GM21381 (cell line): ENCODE data around the gene UNC50.
A peak's percentile ranks its signal among the peaks of the same experiment; 100 is the strongest.
"Not testable (repeated sequence)": the region's sequence is repeated elsewhere in the genome, so short reads cannot be mapped to it uniquely, and the experiment has no call there.

ENCODE experiments used
- ATAC-seq: cut with Tn5 transposase; IDR thresholded peaks from one replicate; pipeline ENCODE4 v1.9.1; 2021; ENCODE audit warnings: mild to moderate bottlenecking, moderate library complexity; ENCODE audit not compliant: unreplicated experiment

UNC50 gene

DNA sequence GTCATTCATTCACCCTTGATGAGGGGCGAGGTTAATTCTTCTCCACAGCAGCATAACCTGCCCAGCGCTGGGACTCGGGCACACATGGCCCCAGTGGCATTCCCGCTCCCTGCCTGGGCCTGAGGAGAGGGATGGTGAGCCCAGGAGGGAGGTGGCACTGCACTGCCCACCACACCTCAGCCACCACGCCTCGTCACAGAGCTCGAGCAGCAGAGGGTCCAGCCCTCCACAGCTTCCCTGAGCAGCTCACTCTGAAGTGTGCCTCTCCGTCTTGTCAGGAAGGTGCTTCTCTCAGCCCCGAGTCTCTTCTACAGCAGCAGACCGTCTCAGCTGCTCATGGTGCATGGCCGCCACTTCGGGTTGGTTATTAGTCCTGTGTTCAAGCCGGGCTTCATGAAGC, 35.0 kb upstream of the UNC50 start:
- ATAC-seq: no peak

DNA sequence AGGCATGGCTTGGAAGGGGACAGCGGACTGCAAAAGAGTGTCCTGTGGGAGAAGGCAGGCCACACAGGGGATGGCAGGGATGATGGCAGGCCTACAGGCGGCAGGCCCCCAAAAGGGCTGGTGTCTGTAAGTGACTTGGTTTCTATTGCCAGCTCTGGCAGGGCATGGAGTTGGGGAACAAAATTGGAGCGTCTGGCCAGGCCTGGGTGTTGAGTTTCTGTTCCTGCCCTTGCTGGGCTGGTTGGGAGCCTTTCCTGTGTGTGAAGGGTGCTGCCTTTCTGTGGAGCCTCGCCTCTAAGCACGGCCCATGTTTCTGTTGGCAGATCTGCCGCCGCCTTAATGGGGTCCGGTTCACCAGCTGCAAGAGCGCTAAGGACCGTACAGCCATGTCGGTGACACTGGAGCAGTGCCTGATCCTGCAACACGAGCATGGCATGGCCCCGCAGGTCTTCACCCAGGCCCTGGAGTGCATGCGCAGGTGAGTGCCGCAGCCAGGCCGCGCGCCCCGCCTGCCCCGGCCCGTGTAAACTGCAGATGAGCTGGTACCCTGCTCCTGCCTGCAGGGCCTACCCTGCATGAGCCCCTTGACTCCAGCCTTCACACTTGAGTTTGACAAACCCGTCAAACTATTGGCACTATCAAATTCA, 31.6 kb upstream of the UNC50 start:
- ATAC-seq: no peak

DNA sequence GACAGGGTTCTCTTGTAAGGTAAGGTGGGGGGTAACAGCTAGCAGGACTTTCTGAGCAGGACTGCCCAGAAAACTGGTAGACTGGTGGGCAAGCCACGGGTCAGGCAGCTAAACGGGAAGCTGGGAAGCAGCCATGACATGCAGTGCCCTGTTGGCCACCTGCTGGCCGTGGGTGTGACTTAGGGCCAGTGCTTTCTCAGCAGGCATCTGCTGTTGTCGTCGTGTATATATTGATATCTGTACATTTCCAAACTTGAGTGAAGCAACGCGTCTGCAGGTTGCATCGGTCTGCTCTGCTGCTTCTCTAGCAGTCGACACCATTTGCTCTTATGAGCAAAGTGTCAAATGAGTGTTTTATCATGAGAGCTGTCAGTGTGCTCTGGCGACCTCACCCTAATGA, 31.1 kb upstream of the UNC50 start:
- ATAC-seq: no peak

DNA sequence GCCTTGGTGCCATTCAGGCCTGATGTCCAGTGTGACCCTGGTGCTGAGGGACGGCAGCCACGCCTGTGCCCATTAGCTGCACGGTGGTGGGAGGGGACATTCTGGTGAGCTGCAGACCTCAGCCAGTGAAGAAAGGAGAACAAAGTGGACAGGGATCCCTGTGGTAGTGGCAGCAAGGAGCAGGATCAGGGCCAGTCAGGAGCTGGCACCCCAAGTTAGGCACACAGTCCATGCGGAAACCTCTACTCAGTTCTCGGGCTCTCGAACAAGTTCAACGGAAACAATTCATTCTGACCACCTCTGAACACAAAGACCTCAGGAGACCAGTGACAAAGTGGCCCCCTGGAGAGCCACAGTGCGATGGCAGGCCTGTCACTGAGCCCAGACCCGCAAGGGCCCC, 30.2 kb upstream of the UNC50 start:
- no peak for ATAC-seq

DNA sequence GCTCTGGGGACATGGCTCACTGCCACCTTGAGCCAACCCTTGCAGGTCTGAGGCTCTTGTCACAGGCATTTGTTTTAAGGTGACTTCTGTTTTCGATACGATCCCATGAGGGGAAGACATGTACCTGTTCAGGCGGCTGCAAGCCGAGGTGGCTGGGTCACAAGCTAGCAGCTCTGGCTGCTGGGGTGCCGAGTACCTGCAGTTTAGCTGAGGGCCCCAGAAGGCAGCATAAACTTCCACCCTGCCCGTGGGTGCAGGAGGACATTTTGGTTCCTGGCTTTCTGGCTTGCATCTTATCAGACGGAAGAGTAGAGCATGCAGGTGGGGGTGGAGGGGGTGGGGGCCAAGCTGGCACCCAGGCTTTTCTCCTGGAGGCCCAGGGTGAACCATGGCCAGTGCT, 28.5 kb upstream of the UNC50 start:
- ATAC-seq: no peak

DNA sequence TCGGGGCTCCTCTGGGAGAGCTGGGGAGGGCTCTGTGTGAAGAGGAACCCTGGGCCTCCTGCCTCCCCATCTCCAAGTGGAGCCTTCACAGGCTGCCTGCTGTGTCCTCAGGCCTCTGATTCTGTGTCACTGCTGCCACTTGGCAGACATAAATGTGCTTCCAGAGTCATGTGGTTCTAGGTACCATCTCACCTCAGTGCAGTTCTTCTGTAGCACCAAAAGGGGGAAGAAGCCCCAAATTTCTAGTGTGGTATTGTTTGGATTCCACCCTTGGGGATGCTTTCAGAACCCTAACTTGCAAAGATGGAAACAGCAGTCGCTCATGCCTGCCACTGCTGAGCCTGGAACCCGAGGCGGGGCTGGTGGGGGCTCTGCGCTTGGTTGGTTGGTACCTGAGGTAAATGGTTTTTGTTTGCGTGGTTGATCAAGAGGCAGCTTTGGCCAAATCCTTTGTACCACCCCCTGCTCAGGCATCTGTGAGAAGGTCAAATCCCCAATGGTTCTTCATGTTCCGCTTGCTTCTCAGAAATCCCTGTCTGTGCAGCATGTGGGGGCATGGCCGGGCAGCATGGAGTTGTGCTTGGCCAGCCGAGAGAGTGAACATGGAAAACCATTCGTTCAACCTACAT, 27.6 kb upstream of the UNC50 start:
- ATAC-seq: no peak

DNA sequence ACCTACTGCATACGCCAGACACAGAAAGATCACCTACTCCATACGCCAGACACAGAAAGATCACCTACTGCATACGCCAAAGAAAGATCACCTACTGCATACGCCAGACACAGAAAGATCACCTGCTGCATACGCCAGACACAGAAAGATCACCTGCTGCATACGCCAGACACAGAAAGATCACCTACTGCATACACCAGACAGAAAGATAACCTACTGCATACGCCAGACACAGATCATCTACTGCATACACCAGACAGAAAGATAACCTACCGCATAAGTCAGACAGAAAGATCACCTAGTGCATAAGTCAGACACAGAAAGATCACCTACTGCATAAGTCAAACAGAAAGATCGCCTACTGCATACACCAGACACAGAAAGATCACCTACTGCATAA, 25.9 kb upstream of the UNC50 start:
- no peak for ATAC-seq

DNA sequence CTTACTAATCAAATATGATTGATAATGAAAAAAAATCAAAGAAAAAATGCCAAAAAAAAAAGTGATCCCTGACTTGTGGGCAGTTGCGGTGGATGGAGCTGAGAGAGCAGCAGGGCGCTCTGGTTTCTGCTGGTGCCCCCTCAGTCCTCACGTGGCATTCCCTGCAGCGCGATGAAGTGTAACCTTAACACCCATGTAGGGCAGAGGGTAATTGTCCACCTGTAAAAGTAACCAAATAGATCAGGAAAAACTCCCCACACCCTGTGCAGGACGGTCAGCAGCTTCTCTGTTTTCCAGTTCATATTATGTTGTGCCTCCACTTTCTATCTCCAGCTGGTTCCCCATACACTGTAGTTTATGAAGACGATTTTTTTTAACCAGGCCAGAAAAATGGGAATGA, 25.1 kb upstream of the UNC50 start:
- no peak for ATAC-seq

DNA sequence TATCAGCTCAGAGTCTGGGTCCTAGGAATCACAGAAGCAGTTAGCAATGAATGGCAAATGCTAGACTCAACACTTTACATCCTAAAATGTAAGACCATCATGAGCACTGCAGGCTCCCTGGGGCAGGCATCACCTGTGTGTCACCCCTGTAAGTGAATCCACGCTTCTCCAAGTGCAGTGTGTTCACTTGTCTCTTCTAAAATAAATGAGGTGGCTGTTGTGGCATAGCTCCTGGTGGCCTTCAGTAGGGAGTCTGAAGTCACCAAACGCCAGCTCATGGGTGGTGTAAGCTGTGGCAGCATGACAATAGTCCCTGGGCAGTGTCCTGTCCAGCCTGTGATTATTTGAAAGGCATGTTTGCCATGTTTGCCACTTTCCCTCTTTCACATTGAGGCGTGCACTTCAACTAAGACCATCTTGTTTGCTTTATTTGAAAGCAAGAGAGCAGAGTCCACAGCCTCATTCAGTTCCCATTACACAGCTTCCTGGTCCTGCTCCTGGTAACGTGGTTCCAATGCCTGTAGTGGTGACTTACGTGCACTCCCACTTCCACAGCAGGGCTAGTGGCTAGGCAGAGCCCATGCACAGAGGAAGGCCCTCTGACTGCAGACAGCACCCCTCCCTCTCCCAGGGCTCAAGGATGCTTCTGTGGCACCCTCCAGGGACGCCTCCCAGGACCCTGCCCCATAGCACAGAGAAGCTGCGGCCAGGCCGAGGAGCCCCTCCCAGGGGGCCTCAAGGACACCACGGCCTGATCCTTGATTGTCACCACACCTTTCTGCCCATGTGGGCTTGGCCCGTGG, 24.4 kb upstream of the UNC50 start:
- ATAC-seq: no peak

DNA sequence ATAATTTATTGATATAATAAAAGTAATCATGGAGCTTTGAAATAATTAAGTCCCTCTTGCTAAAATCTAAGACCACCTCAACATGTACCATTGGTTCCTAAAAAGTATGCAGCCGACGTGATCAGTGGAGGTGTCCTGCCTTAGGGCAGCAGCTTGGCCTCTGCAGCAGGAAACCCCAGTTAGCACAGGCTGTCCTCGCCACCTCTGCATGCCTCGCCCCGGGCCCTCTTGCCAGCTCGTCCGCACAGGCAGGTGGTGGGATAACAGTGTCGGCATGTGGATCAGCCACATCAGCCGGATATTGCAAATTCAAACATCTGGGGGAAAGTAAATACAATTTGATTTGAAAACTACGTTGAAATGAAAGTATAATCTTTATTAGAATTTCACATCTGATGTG, 23.0 kb upstream of the UNC50 start:
- no peak for ATAC-seq

DNA sequence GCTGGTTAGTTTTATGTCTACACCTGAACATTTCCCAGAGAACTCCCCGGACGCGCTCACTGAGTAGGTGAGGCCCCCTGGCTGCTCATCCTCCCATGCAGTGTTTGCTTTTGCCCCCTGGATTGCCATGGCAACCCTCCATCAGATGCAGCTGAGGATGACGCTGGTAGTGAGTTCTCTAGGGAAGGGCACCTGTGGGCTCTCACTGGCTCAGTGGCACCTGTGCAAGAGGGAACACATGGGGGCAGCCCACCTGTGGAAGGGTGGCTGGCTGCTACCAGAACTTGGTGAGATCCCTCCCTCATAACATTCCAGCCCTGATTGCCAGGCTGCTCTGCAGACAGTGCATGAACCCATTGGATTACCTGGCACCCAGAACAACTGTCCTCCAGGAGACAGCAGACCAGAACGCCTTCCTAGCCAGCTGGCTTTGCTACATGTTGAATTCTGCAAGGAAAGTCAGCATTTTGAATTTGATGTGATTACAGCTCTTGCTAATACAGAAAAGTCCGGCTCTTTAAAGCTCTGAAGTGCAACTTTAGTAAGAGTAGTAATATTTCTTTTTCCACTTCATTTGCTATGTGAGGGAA, 21.7 kb upstream of the UNC50 start:
- ATAC-seq: no peak

DNA sequence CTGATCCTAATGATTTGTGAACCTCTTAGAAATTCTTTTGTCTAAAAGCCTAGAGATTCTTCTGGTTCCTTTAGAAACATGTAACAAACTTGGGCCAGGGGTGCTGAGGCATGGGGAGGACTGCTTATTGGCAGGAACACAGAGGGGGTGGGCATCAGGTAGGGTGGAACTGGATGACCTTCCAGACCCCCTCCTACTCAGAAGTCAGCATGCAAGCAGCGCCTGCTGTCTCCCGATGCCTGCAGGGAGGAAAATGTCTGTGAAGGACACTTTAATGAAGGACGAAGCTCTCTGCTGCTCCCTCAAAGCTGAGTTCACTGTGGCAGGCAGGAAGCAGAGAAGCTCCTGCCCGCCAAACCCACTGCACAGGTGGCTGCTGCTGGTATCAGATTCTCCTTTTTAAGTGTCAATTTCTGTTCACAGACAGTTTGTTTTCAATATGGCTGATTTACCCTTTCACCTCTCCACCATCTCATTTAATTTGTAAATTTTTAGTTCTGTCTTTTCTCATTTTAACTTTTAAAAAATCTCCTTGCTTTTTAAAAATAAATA, 19.4 kb upstream of the UNC50 start:
- ATAC-seq: no peak

DNA sequence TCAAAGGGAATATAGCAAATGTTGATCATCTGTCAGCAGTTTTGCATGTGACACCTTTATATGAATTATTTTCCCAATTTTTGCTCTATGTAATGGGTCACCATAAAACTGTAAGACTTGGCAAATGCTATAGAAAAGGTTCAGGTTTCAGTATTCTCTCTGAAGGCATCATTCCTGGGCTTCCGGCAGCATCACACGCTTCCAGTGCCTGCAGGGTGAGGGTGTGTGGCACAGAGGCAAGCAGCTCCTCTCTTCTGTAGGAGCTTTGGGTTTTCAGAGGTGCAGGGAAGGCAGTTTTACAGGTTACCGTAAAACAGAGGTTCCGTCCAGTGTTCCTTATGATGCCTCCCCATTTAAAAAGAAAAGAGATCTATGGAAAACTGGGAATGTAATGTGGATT, 18.9 kb upstream of the UNC50 start:
- no peak for ATAC-seq

DNA sequence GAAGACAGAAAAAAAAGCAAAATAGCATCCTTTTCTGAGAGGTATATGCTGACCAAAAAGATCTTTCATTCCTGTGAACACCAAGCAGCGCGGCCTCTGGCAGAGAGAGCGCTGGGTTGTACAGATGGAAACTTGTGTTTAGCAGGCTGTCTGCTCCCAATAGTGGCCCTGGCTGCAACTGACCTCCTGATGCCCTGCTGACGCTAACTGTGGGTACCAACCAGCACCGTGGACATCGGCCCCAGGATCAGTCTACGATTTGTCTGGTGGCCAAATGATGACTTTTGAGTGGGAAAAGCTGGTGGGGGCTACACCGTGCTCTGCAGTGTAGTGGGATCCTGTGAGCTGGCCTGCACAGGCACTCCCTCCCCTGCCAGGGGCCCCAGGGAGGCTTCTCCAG, 15.8 kb upstream of the UNC50 start:
- no peak for ATAC-seq

DNA sequence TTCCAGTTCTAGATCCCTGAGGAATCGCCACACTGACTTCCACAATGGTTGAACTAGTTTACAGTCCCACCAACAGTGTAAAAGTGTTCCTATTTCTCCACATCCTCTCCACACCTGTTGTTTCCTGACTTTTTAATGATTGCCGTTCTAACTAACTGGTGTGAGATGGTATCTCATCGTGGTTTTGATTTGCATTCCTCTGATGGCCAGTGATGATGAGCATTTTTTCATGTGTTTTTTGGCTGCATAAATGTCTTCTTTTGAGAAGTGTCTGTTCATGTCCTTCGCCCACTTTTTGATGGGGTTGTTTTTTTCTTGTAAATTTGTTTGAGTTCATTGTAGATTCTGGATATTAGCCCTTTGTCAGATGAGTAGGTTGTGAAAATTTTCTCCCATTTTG, 13.7 kb upstream of the UNC50 start:
- ATAC-seq: not testable (repeated sequence)

DNA sequence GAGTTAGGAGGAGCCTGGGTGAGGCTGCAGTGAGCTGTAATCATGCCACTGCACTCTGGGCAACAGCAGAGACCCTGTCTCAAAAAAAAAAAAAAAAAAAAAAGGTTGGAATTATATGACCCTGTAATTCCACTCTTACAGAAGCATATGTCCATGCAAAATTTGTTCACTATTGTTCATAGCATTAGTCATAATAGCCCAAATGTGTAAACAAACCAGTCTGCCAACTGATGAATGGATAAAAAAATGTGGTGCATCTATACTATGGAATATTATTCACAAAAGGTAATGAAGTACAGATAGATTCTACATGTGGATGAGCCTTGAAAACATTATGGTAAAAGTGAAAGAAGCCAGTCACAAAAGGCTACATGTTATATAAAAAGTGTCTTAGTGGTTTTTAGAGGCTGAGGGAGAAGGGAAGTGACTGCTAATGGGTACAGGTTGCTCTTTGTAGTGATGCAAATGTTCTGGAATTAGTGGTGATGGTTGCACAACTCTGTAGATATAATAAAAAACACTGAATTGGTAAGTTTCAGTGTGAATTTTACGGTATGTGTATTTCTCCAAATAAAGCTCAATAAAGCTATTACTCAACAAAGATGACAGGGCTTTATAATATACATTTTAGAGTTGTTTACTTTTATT, 9.5 kb upstream of the UNC50 start:
- no peak for ATAC-seq

DNA sequence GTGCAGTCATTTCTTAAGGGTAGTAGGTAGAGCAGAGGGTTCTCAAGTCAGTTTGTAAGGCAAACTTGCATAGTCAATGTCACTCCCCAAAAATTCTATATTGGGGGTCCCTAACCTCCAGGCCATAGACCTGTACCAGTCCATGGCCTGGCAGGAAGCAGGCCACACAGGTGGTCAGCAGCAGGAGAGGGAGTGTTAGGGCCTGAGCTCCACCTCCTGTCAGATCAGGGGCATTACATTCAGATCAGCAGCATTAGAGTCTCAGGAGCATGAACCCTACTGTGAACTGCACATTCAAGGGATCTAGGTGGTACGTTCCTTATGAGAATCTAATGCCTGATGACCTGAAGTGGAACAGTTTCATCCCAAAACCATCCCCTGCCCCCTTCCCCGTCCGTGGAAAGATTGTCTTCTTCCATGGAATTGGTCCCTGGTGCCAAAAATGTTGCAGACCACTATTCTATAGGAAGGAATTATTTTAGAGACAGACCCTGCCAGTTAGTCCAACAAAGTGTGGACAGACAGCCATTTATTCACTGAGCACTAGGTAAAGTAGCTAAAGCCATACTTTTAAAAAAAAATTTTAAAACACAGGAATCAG, 6.8 kb upstream of the UNC50 start:
- peak; percentile 81 for ATAC-seq

DNA sequence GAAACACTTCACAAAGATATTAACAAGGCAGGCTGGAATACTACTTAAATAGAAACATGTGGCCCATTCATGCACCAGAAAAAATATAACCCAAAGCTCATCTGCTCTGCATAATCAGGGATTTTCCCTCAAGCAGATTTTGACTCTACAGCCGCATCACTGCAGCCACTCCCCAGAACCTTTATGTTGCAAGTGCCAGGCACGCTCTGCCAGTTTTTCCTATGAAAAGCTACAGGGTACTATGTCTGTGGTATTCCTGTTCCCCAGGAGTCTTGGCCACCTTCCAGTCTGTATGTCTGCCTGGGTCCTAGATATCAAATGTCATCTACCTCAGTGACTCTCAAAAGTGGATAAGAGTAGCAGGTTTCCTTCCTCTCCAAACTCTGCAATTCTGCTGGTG, 3.8 kb upstream of the UNC50 start:
- ATAC-seq: no peak

DNA sequence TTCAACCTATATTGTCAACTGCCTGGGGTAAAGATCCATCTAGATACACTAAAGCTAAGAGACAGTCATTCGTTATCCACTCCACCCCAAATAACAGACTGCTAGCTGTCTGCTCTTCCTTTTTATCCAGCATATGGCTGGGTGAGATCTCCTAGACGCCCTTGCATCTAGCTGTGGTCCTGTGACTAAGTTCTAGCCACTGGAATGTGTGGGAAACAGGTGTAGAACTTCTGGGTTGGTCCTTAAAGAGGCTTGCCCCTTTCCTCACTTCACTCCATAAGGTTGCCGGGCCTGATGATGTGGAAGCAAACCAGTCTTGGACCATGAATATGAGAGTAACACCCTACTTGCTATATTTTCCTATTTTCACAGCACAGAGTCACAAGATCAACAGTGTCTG, 3.3 kb upstream of the UNC50 start:
- ATAC-seq: no peak

DNA sequence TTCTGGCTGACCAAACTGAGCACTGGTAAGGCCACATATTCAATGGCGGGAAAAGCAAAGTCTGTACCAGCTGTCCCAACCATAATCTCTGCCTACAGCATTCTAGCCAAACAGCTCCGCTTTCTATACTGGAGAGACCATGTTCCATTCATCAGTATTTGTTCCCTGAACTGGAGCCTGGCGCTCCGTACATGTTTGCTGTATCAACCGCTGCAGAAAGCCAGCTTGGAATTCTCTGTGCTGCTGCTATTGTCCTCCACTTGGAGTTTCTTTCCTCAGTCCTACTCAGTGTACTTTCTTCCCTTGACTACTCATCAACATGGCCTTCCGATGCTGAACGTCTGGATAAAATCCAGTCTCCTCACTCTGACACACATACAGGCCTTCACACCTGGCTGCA, 2.0 kb upstream of the UNC50 start:
- no peak for ATAC-seq

DNA sequence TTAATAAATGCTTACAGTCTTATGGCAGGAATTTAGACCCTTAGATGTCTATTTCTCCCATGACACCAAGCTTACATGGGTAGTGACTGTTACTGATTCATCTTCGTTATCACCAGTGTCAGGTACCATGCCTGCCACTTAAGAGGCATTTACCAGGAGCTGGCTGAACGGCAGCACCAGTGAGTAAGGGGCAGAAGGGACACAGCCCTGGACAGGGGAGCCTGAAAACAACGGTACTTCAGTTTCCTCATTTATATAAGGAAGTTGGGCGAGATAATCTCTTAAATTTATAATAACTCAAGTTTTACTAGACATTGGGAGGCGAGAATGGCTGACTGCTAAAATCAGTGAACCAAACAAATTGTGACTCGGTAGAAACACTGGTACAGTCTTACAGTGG, 1.3 kb upstream of the UNC50 start:
- ATAC-seq: no peak
